ENCODE data around the gene PCSK4.
"Not testable (repeated sequence)": the region's sequence is repeated elsewhere in the genome, so short reads cannot be mapped to it uniquely, and the experiment has no call there.

Gene PCSK4

GRCh38 chr19:1490311-1491113, at the start of gene PCSK4:
Gene PCSK4, minus strand, starts transcription at chr19:1490350. Its CDS starts 4 bp downstream, at chr19:1490346.
- DNase-seq = peak; percentile 91

GRCh38 chr19:1539749-1540148, 49.6 kb upstream of the PCSK4 start:
- not testable (repeated sequence) for DNase-seq

- DNase-seq = no peak
Measured at GRCh38 chr19:1538978-1539377, 48.8 kb upstream of the PCSK4 start.

DNA sequence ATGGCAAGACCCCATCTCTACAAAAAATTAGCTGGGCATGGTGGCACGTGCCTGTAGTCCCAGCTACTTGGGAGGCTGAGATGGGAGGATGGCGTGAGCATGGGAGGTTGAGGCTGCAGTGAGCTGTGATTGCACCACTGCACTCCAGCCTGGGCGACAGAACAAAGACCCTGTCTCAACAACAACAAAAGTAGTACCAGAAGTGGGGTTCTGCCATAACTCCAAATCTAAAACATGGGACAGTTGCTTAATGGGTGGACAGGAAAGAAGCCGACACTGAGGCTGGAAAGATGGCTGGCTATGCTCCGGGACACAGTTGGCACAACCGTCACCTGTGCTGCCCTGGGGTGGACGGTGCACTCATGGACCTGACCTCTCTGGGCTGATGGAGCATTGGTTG, 45.5 kb upstream of the PCSK4 start:
- DNase-seq = not testable (repeated sequence)

- DNase-seq = no peak
Measured at GRCh38 chr19:1534972-1535371, 44.8 kb upstream of the PCSK4 start.

DNA sequence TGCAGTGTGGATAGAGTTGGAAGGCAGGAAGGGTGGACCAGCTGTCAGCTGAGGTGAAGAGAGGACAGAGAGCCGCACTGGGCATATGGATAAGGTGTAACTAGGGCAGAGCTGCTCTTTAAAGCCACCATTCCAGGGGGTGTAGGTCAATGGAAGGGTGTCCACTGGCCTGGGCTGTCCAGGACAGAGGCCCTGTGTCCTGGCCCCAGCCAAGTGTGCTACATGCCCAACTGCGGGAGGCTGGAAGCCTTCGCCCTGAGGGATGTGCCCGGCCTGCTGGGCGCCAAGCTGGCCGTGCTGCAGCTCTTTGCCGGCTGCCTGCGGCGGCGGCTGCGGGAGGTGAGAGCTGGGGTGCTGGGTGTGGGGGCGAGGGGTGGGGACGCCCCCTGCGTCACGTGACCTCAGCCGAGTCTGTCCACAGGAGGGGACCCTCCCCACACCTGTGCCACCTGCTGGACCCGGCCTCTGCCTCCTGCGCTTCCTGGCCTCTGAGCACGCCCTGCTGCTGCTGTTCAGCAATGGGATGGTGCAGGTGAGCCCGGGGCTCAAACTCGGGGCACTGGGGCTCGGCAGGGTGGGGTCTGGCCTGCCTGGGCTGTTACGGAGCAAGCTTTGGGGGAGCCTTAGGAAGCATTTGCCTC, 43.5 kb upstream of the PCSK4 start:
- no peak for DNase-seq

GRCh38 chr19:1532003-1532402, 41.9 kb upstream of the PCSK4 start:
- no peak for DNase-seq

- no peak for DNase-seq
Measured at GRCh38 chr19:1531587-1531986, 41.4 kb upstream of the PCSK4 start.

- DNase-seq = not testable (repeated sequence)
Measured at GRCh38 chr19:1530856-1531255, 40.7 kb upstream of the PCSK4 start.

DNA sequence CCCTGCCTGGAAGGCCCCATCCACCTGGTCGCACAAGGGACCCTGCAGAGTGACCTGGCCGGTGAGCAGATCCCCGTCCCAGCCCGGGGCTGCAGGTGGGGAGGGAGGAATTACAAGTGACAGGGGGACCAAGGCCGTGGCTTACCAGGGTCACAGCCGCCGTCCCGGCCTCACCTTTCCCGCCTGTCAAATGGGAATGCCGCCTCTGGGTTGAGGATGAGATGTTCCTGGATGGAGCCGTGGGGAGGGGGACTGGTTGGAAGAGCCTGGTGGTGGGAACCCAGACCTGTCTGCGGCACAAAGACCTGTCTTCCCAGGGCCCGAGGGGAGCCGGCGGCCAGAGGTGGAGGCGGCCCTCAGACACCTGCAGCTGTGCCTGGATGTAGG, 39.3 kb upstream of the PCSK4 start:
- DNase-seq = no peak

GRCh38 chr19:1528596-1529429, 38.7 kb upstream of the PCSK4 start:
- DNase-seq = no peak

DNA sequence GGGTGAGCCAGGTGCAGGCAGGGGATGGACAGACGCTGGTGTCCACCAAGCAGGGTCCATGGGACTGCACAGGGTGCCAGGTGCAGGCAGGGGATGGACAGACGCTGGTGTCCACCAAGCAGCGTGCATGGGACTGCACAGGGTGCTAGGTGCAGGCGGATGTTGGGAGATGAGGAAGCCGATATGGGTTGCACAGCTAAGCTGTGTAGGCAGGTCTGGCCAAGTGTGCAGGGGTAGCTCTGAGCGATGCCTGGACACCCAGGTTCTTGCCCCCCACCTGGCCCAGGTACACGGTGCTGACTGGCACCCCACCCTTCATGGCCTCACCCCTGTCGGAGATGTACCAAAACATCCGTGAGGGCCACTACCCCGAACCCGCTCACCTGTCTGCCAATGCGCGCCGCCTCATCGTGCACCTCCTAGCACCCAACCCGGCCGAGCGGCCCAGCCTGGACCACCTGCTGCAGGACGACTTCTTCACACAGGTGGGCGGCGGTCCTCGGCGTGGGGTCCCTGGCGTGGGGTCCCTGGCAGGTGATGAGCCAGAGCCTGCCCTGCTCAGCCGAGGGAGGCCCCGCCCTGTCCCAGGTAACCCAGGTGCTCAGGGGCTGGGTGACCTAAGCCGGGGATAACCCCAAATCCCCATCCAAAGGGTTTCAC, 37.6 kb upstream of the PCSK4 start:
- DNase-seq = no peak

DNA sequence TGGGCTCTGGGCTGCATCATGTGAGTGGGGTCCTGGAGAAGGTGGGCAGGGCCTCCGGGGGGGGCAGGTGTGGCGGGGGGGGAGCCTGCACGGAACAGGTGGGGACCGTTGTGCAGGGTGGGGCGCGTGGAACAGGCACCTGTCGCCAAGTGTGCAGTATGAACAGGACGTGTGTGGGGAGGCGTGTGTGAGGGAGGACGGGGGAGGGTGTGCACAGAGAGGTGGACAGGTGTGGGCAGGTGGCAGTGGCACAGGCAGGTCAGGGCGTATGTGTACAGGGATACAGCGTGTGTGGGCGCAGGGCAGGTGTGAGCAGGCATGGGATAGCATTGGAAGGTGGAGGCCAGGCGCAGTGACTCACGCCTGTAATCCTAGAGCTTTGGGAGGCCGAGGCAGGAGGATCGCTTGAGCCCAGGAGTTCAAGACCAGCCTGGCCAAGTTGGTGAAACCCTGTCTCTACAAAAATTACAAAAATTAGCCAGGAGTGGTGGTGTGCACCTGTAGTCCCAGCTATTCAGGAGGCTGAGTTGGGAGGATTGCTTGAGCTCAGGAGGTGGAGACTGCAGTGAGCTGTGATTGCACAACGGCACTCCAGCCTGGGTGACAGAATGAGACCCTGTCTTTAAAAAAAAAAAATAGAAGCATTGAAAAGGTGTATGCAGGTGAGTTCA, 37.0 kb upstream of the PCSK4 start:
- no peak for DNase-seq

DNA sequence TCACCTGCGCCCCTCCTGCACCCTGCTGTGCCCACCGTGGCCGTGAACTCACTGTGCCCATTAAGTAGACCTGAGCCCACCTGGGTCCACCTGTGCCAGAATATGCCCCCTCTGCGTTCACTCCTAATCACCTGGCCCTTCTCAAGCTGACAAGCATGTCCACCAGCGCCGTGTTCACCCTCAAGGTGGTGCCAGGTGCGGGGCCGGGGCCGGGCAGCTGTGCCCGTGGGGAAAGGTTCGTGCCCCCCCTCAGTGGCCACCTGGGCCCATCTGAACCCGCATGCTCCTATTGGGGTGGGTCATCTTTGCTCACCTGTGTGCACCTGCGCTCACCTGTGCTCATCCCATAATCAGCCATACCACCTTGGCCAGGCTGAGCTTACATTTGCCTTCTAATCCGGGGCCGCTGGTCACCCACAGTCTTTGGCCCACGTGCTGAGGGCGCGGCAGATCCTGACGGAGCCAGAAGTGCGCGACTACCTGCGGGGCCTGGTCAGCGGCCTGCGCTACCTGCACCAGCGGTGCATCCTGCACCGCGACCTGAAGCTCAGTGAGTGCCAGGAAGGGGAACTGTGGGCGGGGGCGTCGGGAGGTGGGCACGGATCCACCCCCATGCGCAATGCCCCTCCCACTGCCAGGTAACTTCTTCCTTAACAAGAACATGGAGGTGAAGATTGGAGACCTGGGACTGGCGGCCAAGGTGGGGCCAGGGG, 36.1 kb upstream of the PCSK4 start:
- no peak for DNase-seq

- no peak for DNase-seq
Measured at GRCh38 chr19:1525343-1525742, 35.2 kb upstream of the PCSK4 start.

DNA sequence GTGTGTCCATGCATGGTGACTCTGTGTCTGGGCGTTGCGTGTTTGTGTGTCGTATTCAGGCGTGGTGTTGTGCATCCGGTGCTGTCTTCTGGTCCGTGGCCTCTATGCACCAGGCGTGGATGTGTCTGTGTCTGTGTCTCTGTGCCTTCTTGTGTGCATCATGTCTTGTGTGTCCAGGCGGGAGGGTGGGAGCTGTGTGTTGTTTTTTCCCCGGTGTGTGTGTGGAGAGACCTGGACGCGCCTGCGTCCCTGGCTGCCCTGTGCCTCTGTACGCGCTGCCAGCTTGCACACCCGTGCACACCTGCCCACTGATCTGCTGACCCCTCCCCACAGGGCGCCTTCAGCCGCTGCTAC, 34.8 kb upstream of the PCSK4 start:
- DNase-seq = no peak

GRCh38 chr19:1524287-1524971, 34.3 kb upstream of the PCSK4 start:
- DNase-seq = no peak

DNA sequence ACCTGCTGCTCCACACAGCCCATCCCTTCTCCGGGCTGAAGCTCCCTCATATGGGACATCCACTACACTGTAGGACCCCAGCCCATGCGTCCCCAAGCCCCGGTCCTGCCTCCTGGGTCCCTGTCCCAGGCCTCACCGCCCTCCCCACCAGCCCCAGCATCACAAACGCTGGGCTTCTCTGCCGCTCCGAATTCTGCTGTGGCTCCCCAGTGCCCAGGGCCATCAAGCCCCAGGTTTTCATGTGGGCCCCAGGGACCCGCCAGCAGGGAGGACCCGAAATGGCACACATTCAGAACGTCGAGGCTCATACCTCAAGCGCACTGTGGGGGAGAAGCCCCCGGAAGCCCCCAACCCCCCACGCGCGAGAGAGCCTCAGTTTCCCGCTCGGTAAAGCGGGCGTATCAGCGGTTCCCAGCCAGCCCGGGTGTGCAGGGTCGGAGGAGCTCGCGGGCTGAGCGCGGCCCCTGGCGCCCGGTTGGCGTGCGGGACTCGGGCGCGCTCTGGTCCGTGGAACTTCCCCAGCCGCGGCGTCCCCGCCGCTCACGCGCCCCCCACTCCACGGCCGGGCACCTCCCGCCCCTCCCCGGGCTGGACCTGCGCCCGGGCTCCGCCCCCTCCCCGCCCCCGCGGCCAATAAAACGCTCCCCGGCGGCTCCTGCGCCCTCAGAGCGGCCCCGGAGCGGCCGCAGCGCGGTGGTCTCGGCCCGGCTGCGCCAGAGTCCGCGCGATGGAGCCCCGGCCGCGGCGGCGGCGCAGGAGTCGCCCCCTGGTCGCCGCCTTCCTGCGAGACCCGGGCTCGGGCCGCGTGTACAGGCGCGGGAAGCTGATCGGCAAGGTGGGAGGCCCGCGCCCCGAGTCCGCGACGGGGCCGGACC, 33.5 kb upstream of the PCSK4 start, which contains the start of gene PLK5:
PLK5 (plus strand) TSS at position 666 of the 875 bp plus-strand sequence. CDS start 2,920 bp downstream, outside the sequence.
- DNase-seq = no peak

GRCh38 chr19:1522838-1523237, 32.7 kb upstream of the PCSK4 start:
- DNase-seq = no peak

DNA sequence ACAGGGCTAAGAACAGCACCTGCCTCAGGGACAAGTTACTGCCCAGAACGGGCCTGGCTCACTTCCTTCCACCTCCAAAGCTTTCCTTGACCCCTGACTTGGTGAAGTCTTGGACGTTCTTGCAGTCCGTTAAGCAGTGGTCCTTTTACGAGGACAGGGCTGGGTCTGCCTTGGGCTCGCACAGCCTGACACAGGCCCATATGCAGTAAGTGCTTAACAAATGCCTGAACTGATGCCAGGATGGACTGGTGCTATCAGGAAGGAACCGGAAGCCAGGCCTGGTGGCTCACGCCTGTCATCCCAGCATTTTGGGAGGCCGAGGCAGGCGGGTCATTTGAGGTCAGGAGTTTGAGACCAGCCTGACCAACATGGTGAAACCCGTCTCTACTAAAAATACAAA, 31.9 kb upstream of the PCSK4 start:
- no peak for DNase-seq

All from SHP77 treated with DMSO at 0.1 percent for 48 hours (cell line).